Endodermal cell (in vitro differentiated cells): ENCODE results near the gene TATDN2. TPM values are rescaled to one million over a fixed set of nuclear protein-coding genes. Genes with fewer than 3 reads are reported as not detected.

Experiments
- DNase-seq: peaks from one replicate; pipeline ENCODE4 v3.0.0-alpha.2; 2017
- H3K27ac ChIP-seq: 2 replicates; pipeline ENCODE4 v1.5.1; 2013; ENCODE audit warnings: mild to moderate bottlenecking, low read depth, low read length, moderate library complexity
- H3K27me3 ChIP-seq: 2 replicates; pipeline ENCODE4 v1.6.1; 2013; ENCODE audit warnings: mild to moderate bottlenecking, low read length, moderate library complexity; ENCODE audit not compliant: insufficient read depth, control insufficient read depth, poor library complexity, severe bottlenecking
- H3K36me3 ChIP-seq: 2 replicates; pipeline ENCODE4 v1.7.0; 2013; ENCODE audit warnings: mild to moderate bottlenecking, low read length, moderate library complexity; ENCODE audit not compliant: control insufficient read depth, insufficient read depth
- H3K4me1 ChIP-seq: one replicate; pipeline ENCODE4 v1.7.0; 2013; ENCODE audit warnings: low read length; ENCODE audit not compliant: control insufficient read depth, insufficient read depth
- H3K4me3 ChIP-seq: 2 replicates; pipeline ENCODE4 v1.5.1; 2013; ENCODE audit warnings: mild to moderate bottlenecking, low read length, moderate library complexity
- H3K9ac ChIP-seq: 2 replicates; pipeline ENCODE4 v1.6.1; 2013; ENCODE audit warnings: mild to moderate bottlenecking, low read length, moderate library complexity; ENCODE audit not compliant: poor library complexity, severe bottlenecking; ENCODE audit errors: extremely low read depth
- H3K9me3 ChIP-seq: 2 replicates; pipeline ENCODE4 v1.6.1; 2013; ENCODE audit warnings: mild to moderate bottlenecking, low read length, moderate library complexity; ENCODE audit not compliant: control insufficient read depth
- H3K27ac Mint-ChIP-seq: 2 replicates; pipeline ENCODE4 v1.8.0; 2020; ENCODE audit warnings: mixed read lengths
- H3K27me3 Mint-ChIP-seq: 2 replicates; pipeline ENCODE4 v1.8.0; 2021; ENCODE audit warnings: mild to moderate bottlenecking, mixed read lengths; ENCODE audit not compliant: insufficient read depth
- H3K36me3 Mint-ChIP-seq: 2 replicates; pipeline ENCODE4 v1.8.0; 2020; ENCODE audit warnings: low read depth, mixed read lengths
- H3K4me1 Mint-ChIP-seq: 2 replicates; pipeline ENCODE4 v1.8.0; 2020; ENCODE audit warnings: mixed read lengths
- H3K4me3 Mint-ChIP-seq: 2 replicates; pipeline ENCODE4 v1.8.0; 2020; ENCODE audit warnings: mild to moderate bottlenecking, moderate library complexity, mixed read lengths
- H3K9me3 Mint-ChIP-seq: 2 replicates; pipeline ENCODE4 v1.8.0; 2020; ENCODE audit warnings: mild to moderate bottlenecking, mixed read lengths
- CTCF ChIP-seq: fragments of 200-600 bp; sonication (generic); conservative IDR thresholded peaks from 2 replicates; pipeline ENCODE4 v1.5.0; 2021; ENCODE audit warnings: antibody characterized with exemption, mild to moderate bottlenecking
- WGBS, 2 experiments: methylation state at CpG; one replicate each; pipeline versions ENCODE4 v1.1.5 to v1.1.7; 2013; ENCODE audit warnings: missing lambda C conversion rate in 2 of 2, mixed read lengths in 1 of 2; ENCODE audit not compliant: insufficient coverage in 1 of 2, insufficient read length in 1 of 2; 5-methylcytosine and 5-hydroxymethylcytosine counted together
- microRNA-seq: library from miRNA; unstranded; fragments of <30 nt; microRNA quantifications from one replicate; pipeline ENCODE4 v1.2.0, GENCODE V29; 2020; ENCODE audit warnings: borderline microRNAs expressed
- total RNA-seq, 2 donors: library from RNA; stranded (reverse); fragmentation: NEBNext Ultra II Directional in 1 of 2; extraction: Animal tissue kit (Norgen Biotek cat#: 25700) in 1 of 2; gene quantifications; 2 replicates in 1 of 2; 3 replicates in 1 of 2; pipeline ENCODE4 v1.2.1, GENCODE V29; 2021

The TATDN2 gene
- total RNA-seq, 2 donors from 2014 or later: 34.0 to 34.1 TPM

DNA sequence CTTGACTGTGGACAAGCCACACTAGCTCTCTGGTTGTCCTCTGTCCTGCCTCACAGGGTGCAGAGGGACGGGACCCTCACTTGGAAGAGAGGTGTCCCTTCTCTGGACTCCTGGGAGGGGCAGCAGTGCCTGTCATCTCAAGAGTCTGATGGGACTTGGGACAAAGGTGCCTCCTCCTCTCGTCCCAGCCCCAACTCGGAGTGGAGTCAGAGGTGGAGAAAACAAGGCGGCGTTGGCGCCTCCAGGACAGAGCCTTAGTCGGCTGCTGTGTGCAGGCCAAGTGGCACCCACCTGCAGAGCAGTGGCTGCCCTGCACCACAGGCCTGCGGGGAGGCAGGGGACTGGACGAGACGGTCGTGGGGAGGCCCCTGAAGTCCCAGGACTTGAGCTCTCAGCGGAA, 82.1 kb downstream of the TATDN2 start:
- 82 to 87% methylated on average over 3 to 12 of the region's 12 CpGs for WGBS, 2 experiments
- no peaks in the 10 kb centered on the region for H3K4me1 ChIP-seq
- Mint-ChIP-seq H3K36me3 (no peaks in the 10 kb centered on the region), H3K4me3 (no peak overlapping the region), H3K9me3 (no peaks in the 10 kb centered on the region), H3K27ac (no peak overlapping the region), H3K27me3 (peaks cover 46% of the 10 kb centered on the region), H3K4me1 (peaks cover 15% of the 10 kb centered on the region)
- H3K9ac ChIP-seq: no peak overlapping the region
- peaks cover 37% of the 10 kb centered on the region for H3K27me3 ChIP-seq
- H3K4me3 ChIP-seq: no peak overlapping the region
- no peak overlapping the region for H3K27ac ChIP-seq
- H3K36me3 ChIP-seq: no peaks in the 10 kb centered on the region
- no peaks in the 10 kb centered on the region for H3K9me3 ChIP-seq
- DNase-seq: no peak
- no peak for TF ChIP-seq CTCF

Small RNA genes within 50 kb of the gene (microRNA-seq; reads per million reads assigned to microRNA genes)
- gene MIR378B: not detected

Other genes with a start within 250 kb of the TATDN2 start
- gene FANCD2, start 222.0 kb upstream of the TATDN2 start, total RNA-seq: 10 to 100 TPM; 56.0 to 79.9 TPM
- not detected for gene FANCD2OS, start 140.2 kb upstream of the TATDN2 start, total RNA-seq
- gene BRK1, start 132.8 kb upstream of the TATDN2 start, total RNA-seq: 100 to 1,000 TPM; 110 to 116 TPM
- 10 to 100 TPM; 60.4 to 71.5 TPM for gene VHL, start 106.7 kb upstream of the TATDN2 start, total RNA-seq
- under 1 TPM; 0.26 to 0.40 TPM for gene IRAK2, start 83.5 kb upstream of the TATDN2 start, total RNA-seq
- gene GHRL, start 44.5 kb downstream of the TATDN2 start, total RNA-seq: not detected
- 100 to 1,000 TPM; 140 to 142 TPM for gene SEC13, start 72.7 kb downstream of the TATDN2 start, total RNA-seq